NK-92 treated with Interleukin-12 subunit alpha and Interleukin-12 subunit beta, amount 100 ng/mL, for 24 hours (cell line): ENCODE data around the gene ADAMTS2.

Experiments
- DNase-seq: peaks from one replicate; lab custom pipeline; 2025; lab: John Stamatoyannopoulos, UW

Gene ADAMTS2

GRCh38 chr5:179232091-179232735, 113.0 kb downstream of the ADAMTS2 start:
- DNase-seq = no peak

GRCh38 chr5:179231309-179231708, 114.0 kb downstream of the ADAMTS2 start:
- DNase-seq = no peak

GRCh38 chr5:179230061-179230461, 115.2 kb downstream of the ADAMTS2 start:
- no peak for DNase-seq

DNA sequence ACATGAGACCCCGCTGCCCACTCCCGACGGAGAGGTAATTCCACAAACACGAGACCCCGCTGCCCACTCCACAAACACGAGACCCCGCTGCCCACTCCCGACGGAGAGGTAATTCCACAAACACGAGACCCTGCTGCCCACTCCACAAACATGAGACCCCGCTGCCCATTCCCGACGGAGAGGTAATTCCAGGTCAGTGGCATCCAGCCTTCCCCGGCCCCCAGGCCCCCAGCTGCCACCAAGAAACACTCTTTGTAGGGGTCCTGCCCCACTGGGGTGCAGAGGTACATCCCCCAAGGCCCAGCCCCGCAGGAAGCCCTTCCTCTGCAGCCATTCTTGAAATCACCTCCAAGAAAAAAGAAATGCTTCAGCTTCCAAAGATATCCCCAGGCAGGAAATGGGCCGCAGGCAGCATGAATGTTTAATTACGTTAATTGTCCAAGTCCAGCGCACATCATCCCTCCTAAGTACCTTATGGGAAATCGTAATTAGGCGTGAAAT, 115.9 kb downstream of the ADAMTS2 start:
- DNase-seq = no peak

GRCh38 chr5:179228341-179229121, 116.7 kb downstream of the ADAMTS2 start:
- no peak for DNase-seq

DNA sequence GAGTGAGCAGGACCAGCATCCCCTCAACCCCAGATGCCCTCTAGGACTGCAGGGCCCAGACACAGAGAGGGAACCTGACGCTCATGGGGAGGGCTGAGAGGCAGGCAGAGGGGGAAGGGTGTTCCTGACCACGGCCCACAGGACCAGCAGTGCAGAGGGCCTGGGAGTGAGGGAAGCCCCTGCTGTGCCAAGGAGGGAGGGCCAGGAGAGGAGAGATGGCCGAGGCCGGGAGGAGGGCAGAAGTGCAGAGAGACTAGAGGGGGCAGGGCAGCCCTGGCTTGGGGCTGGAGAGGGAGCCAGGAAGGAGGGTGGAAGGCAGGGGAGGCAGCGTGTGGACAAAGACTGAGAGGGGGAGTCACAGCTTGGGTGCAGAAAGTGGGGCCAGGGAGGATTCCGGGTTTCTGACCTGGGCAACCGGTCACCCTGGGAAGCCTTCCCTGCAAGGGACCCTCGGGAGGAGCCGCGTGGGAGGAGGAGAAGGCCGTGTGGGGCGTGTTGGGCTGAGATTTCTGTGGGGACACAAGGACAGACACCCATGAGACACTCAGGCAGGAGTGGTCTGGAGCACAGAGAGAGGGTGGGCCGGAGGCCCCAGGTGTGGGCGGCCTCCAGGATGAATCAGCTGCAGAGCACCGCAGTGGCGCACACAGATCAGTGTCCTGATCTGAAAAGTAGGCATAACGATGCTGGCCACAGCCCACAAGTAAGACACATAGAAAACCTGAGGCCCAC, 117.5 kb downstream of the ADAMTS2 start:
- DNase-seq = no peak

GRCh38 chr5:179227229-179227579, 118.1 kb downstream of the ADAMTS2 start:
- DNase-seq = no peak

GRCh38 chr5:179226696-179227095, 118.6 kb downstream of the ADAMTS2 start:
- DNase-seq = no peak

DNA sequence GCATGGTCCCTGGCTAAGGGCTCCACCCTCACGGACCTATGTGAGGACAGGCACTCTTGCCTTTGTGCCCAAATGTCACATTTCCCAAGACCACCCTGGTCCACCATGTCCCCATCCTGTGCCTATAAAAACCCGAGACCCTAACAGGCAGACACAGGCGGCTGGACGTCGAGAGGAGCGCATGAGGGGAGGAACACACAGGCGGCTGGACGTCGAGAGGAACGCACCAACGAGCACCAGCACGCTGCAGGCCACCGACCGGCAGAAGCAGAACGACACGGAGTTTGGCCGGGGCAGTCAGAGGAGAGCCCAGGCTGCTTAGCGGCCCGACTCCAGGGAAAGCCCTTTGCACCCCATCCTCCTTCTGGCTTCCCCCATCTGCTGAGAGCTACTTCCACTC, 119.9 kb downstream of the ADAMTS2 start:
- no peak for DNase-seq

DNA sequence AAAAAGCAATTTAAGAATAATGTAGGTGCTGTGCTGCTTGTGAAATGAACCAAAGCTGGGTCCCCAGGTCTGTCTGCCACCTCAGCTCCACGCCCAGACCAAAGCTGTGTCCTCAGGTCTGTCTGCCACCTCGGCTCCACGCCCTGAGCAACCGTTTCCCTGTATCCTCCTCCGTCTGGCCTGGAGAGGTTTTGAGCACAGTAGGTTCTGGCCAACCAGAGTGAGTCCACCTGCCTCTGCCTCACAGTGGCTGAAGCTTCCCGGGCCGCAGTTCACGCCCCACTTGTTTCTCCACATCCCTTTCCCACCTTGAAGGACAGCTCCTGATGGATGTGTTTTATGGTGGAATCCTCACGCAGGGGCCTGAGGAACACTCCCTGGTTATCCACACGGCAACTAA, 120.5 kb downstream of the ADAMTS2 start:
- no peak for DNase-seq

GRCh38 chr5:179223961-179224360, 121.3 kb downstream of the ADAMTS2 start:
- no peak for DNase-seq

GRCh38 chr5:179223528-179223927, 121.7 kb downstream of the ADAMTS2 start:
- DNase-seq = no peak

- DNase-seq = no peak
These were observed 122.8 kb downstream of the ADAMTS2 start for GRCh38 chr5:179222246-179223017.

- DNase-seq = no peak
These were observed 123.4 kb downstream of the ADAMTS2 start for GRCh38 chr5:179221877-179222220.

DNA sequence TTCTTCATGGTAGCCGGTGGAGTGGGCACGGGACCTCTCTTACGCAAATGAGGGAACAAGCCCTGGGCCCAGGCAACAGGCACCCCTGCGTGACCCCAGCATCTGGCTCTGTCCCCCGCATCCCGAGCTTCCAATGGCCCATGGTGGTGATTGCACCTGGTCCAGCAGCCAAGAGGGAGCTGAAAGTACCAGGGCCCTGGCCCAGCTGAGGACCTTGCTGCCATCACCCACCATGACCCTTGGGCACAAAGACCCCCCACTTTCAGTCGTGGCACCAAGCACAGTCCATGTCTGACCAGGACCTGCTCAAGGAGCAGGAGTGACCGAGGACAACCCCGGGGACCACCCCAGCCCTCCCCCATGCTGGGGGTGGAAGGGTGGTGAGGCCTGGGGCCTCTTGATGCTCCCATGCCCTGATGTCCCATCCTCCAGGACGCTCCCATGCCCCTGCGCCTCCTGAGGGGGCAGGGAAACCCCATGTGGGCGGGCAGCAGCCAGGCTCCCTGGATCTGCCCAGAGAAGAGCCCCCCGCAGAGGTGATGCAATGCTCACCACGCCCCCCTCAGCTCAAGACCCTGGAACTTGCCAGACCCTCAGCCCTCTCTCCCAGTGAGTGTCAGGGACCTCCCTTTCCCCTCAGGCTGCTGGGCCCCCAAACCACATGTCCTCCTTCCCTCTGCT, 123.9 kb downstream of the ADAMTS2 start:
- no peak for DNase-seq

- DNase-seq = no peak
These were observed 124.5 kb downstream of the ADAMTS2 start for GRCh38 chr5:179220716-179221115.

GRCh38 chr5:179219661-179220620, 125.3 kb downstream of the ADAMTS2 start:
- DNase-seq = no peak

- DNase-seq = no peak
These were observed 126.3 kb downstream of the ADAMTS2 start for GRCh38 chr5:179218943-179219330.

DNA sequence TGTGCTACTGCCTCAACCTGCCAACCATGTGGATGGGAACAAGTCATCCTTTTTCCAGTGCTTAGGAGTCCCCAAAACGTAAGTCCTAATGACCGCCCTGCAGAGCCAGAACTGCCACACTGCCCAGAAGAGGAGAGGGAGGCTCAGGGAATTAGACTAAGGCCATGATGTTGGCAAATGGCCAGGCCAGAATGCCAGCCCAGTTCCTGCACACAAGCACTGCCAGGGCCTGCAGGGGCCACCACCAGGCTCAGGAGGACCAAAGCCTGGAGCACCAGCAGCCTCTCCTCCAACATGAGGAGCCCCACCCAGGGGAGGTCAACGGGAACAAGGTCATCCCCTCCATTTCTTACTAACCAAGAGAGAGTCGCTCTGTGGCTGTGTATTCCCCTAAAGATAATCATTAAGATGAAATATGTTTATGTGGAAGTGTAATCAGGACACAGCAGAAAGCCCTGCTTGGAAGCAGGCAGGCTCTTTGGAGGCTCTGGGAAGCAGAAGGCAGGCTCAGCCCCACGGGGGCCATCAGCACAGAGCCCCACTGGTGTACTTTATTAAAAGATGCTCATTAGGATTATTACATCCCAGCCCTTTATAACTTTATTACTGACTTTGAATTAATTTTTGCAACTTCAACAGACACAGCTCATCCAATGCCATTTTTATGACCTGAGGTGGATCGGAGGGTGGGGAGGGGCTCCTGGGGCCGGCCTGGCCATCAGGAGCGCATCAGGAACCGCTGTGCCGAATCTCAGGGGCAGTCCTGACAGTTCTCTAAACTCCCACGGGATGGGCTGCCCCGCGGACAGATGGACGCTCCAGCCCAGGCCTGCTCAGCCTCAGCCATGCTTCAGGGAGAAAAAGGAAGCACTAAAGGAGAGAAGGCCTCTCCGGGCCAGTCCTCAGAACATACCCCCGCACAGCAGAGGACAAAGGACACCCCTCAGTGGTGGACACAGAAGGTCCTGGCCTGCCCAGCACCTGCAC, 127.0 kb downstream of the ADAMTS2 start:
- no peak for DNase-seq
